ENCODE measurements around the gene CHRDL2. TPM values are rescaled to one million over a fixed set of nuclear protein-coding genes. Genes with fewer than 3 reads are reported as not detected.

CHRDL2 gene
- total and polyA plus RNA-seq, 2 donors (not counting 1 experiment from before 2014, with no cell fraction given) = not detected

DNA sequence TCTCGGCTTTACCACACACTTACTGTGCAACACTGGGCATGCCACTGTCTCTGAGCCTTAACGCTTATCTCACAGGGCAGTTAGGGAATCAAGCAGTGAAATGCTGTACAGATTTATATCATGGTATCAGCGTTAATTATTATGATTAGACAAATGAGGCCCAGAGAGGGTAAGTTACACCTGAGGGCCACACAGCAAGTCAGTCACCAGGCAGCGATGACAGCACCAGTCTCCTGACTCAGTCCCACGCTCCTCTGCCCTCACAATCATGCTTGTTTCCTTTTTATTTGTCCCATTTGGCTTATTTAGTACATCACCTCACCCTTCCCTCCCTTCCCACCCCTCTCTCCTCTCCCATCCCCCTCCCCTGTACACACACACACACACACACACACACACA lies 12.2 kb downstream of the CHRDL2 start:
- Histone ChIP-seq H3K9me3 (ENCODE audit: control insufficient read depth, insufficient read depth, low read depth, low read length) (no peaks in the 10 kb centered on the region), H3K36me3 (ENCODE audit: control insufficient read depth, insufficient read depth, low read length) (no peaks in the 10 kb centered on the region), H3K27me3 (ENCODE audit: control insufficient read depth, insufficient read depth, low read length) (peaks cover 3% of the 10 kb centered on the region), H3K79me2 (ENCODE audit: control insufficient read depth, insufficient read depth, low read length) (no peaks in the 10 kb centered on the region), H3K9ac (ENCODE audit: insufficient read depth, low read length) (no peak overlapping the region), H3K4me2 (ENCODE audit: extremely low read depth, insufficient read depth, low read length) (no peak overlapping the region), H3K4me1 (ENCODE audit: control insufficient read depth, extremely low read depth, insufficient read depth, low read length) (no peaks in the 10 kb centered on the region), H2AFZ (ENCODE audit: low read length) (no peak overlapping the region), H4K20me1 (ENCODE audit: control insufficient read depth, extremely low read depth, insufficient read depth, low read length) (no peaks in the 10 kb centered on the region), H3K4me3 (replicated peaks in 1 of 4; ENCODE audit: control extremely low read depth in 1 of 4, insufficient read depth in 1 of 4, low read depth in 3 of 4, low read length in 4 of 4) (no peak overlapping the region), H3K27ac (ENCODE audit: insufficient read depth, low read length) (no peak overlapping the region)
- TF ChIP-seq, protein P1, sequence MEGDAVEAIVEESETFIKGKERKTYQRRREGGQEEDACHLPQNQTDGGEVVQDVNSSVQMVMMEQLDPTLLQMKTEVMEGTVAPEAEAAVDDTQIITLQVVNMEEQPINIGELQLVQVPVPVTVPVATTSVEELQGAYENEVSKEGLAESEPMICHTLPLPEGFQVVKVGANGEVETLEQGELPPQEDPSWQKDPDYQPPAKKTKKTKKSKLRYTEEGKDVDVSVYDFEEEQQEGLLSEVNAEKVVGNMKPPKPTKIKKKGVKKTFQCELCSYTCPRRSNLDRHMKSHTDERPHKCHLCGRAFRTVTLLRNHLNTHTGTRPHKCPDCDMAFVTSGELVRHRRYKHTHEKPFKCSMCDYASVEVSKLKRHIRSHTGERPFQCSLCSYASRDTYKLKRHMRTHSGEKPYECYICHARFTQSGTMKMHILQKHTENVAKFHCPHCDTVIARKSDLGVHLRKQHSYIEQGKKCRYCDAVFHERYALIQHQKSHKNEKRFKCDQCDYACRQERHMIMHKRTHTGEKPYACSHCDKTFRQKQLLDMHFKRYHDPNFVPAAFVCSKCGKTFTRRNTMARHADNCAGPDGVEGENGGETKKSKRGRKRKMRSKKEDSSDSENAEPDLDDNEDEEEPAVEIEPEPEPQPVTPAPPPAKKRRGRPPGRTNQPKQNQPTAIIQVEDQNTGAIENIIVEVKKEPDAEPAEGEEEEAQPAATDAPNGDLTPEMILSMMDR (conservative IDR thresholded peaks at IDR 0.05 in 1 of 2, IDR thresholded peaks at IDR 0.05 in 1 of 2; ENCODE audit: low read depth in 1 of 2, low read length in 2 of 2) = no peak
- no peak for TF ChIP-seq EZH2 (IDR thresholded peaks at IDR 0.05; ENCODE audit: low read length, missing control alignments)
- DNase-seq (ENCODE audit: low read depth in 2 of 2) = no peak

DNA sequence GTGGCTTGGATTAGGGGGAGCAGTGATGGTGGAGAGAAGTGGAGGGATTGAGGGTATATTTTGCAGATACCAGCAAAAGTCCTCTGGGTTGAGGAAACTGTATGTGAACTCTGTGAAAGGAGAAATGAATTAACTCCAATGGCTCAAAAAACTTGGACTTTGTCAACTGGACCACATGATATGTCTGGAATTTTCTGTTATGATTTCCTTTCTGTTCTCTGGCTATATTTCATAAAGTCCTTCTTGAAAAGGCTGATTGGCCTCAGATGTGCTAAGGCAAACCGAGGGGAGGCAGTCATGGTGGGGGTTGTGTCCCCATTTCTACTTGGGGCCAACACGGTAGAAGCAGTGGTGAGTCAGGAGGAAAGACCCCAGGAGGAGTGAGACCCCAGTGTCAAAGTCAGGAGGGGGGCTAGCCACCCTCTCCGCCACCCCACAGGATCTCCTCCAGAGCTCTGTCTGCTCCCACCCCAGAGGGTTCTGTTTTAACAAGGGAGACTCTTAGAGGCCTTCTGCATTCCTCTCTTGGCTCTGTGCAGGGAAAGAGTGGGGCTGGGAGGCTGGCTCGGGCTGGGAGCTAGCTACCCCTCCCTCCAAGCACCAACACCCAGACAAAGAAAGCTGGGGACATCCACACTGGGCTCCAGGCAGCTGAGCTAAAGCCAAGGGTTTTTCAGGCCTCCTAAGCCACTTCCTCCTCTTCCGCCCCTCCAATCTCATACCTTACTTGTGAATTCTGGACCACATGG lies 13.8 kb downstream of the CHRDL2 start:
- no peak overlapping the region for H3K9ac ChIP-seq (ENCODE audit: insufficient read depth, low read length)
- H3K36me3 ChIP-seq (ENCODE audit: control insufficient read depth, insufficient read depth, low read length) = no peaks in the 10 kb centered on the region
- no peak overlapping the region for H3K27ac ChIP-seq (ENCODE audit: insufficient read depth, low read length)
- H3K4me2 ChIP-seq (ENCODE audit: extremely low read depth, insufficient read depth, low read length) = no peak overlapping the region
- no peaks in the 10 kb centered on the region for H3K79me2 ChIP-seq (ENCODE audit: control insufficient read depth, insufficient read depth, low read length)
- no peak overlapping the region for H3K4me3 ChIP-seq (replicated peaks in 1 of 4; ENCODE audit: control extremely low read depth in 1 of 4, insufficient read depth in 1 of 4, low read depth in 3 of 4, low read length in 4 of 4)
- TF ChIP-seq, protein P1 (conservative IDR thresholded peaks at IDR 0.05 in 1 of 2, IDR thresholded peaks at IDR 0.05 in 1 of 2; ENCODE audit: low read depth in 1 of 2, low read length in 2 of 2) = no peak
- TF ChIP-seq EZH2 (IDR thresholded peaks at IDR 0.05; ENCODE audit: low read length, missing control alignments) = no peak
- H3K9me3 ChIP-seq (ENCODE audit: control insufficient read depth, insufficient read depth, low read depth, low read length) = no peaks in the 10 kb centered on the region
- peaks cover 6% of the 10 kb centered on the region for H3K27me3 ChIP-seq (ENCODE audit: control insufficient read depth, insufficient read depth, low read length)
- H4K20me1 ChIP-seq (ENCODE audit: control insufficient read depth, extremely low read depth, insufficient read depth, low read length) = no peaks in the 10 kb centered on the region
- no peak overlapping the region for H2AFZ ChIP-seq (ENCODE audit: low read length)
- no peaks in the 10 kb centered on the region for H3K4me1 ChIP-seq (ENCODE audit: control insufficient read depth, extremely low read depth, insufficient read depth, low read length)
- DNase-seq (ENCODE audit: low read depth in 2 of 2) = no peak

DNA sequence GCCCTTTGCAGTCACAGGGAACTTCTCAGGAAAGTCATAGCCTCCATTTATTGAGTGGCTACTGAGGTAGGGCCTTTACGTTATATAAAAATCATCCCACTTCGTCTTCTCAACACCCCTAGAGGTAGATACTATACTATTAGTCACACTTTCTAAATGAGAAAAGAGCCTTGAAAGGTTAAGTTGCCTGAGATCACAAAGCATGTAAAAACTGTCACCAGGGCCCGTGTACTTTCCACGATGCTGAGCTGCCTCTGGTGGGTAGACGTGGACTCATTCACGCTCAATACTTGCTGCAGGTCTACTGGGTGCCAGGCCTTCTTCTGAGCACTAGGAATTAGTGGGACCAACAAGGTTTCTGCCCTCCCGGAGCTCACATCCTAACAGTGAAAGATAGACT lies 16.3 kb downstream of the CHRDL2 start:
- no peak overlapping the region for H3K4me3 ChIP-seq (replicated peaks in 1 of 4; ENCODE audit: control extremely low read depth in 1 of 4, insufficient read depth in 1 of 4, low read depth in 3 of 4, low read length in 4 of 4)

More for the DNA sequence above, 16.3 kb downstream of the CHRDL2 start:
- H3K79me2 ChIP-seq (ENCODE audit: control insufficient read depth, insufficient read depth, low read length) = no peaks in the 10 kb centered on the region
- no peak overlapping the region for H3K9ac ChIP-seq (ENCODE audit: insufficient read depth, low read length)
- no peaks in the 10 kb centered on the region for H4K20me1 ChIP-seq (ENCODE audit: control insufficient read depth, extremely low read depth, insufficient read depth, low read length)
- H3K9me3 ChIP-seq (ENCODE audit: control insufficient read depth, insufficient read depth, low read depth, low read length) = no peaks in the 10 kb centered on the region
- DNase-seq (ENCODE audit: low read depth in 2 of 2) = no peak
- no peak for TF ChIP-seq EZH2 (IDR thresholded peaks at IDR 0.05; ENCODE audit: low read length, missing control alignments)
- TF ChIP-seq, protein P1 (conservative IDR thresholded peaks at IDR 0.05 in 1 of 2, IDR thresholded peaks at IDR 0.05 in 1 of 2; ENCODE audit: low read depth in 1 of 2, low read length in 2 of 2) = no peak
- no peaks in the 10 kb centered on the region for H3K4me1 ChIP-seq (ENCODE audit: control insufficient read depth, extremely low read depth, insufficient read depth, low read length)
- no peak overlapping the region for H3K4me2 ChIP-seq (ENCODE audit: extremely low read depth, insufficient read depth, low read length)
- no peak overlapping the region for H2AFZ ChIP-seq (ENCODE audit: low read length)
- H3K36me3 ChIP-seq (ENCODE audit: control insufficient read depth, insufficient read depth, low read length) = no peaks in the 10 kb centered on the region
- H3K27ac ChIP-seq (ENCODE audit: insufficient read depth, low read length) = no peak overlapping the region
- H3K27me3 ChIP-seq (ENCODE audit: control insufficient read depth, insufficient read depth, low read length) = peaks cover 6% of the 10 kb centered on the region
